ENCODE data around the gene MICALL1. TPM values are rescaled to one million over a fixed set of nuclear protein-coding genes. Genes with fewer than 3 reads are reported as not detected.

MICALL1 gene, protein sequence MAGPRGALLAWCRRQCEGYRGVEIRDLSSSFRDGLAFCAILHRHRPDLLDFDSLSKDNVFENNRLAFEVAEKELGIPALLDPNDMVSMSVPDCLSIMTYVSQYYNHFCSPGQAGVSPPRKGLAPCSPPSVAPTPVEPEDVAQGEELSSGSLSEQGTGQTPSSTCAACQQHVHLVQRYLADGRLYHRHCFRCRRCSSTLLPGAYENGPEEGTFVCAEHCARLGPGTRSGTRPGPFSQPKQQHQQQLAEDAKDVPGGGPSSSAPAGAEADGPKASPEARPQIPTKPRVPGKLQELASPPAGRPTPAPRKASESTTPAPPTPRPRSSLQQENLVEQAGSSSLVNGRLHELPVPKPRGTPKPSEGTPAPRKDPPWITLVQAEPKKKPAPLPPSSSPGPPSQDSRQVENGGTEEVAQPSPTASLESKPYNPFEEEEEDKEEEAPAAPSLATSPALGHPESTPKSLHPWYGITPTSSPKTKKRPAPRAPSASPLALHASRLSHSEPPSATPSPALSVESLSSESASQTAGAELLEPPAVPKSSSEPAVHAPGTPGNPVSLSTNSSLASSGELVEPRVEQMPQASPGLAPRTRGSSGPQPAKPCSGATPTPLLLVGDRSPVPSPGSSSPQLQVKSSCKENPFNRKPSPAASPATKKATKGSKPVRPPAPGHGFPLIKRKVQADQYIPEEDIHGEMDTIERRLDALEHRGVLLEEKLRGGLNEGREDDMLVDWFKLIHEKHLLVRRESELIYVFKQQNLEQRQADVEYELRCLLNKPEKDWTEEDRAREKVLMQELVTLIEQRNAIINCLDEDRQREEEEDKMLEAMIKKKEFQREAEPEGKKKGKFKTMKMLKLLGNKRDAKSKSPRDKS
- total RNA-seq, result 16.7 and 27.3 TPM in 2 replicates

DNA sequence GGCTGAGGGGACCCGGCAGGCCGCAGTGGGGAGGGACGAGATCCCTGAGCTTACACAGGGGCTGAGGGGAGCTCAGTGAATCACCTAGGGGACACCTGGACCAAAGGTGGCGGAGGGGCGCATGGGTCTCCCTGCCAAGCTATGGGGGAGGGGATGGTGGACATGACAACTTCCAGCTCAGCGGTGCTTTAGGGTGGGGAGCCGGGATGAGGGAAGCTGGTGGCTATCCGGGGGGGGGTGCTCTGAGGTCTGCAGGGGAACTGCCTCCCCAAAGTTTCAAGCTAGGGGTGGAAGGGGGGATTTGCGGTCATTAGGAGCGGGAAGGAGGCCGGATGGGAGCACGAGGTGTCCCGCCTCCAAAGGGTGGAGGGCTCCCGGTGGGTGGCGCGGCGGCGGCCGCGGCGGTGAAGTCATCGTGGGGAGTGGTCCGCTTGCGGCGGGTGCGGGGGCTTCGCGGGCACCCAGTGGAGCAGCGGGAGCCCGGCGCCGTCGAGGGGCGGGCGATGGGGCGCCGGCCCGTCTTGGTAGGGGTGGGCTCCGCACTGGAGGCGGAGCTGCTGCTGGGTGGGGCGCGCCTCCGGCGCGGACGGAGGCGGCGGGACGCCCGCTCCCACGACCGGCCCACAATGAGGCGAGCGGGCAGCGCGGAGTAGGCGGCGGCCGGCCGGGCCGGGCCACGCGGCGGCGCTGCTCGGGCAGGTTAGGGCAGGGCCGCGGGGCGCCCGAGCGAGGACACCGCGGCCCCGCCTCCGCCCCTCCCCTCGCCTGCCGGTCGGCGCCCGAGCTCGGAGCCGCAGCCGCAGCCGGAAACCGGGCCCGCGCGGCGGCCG lies at the start of gene MICALL1:
Gene MICALL1, plus strand, starts transcription at position 764 of the 830 bp plus-strand sequence. CDS start 126 bp downstream, outside the sequence.

DNA sequence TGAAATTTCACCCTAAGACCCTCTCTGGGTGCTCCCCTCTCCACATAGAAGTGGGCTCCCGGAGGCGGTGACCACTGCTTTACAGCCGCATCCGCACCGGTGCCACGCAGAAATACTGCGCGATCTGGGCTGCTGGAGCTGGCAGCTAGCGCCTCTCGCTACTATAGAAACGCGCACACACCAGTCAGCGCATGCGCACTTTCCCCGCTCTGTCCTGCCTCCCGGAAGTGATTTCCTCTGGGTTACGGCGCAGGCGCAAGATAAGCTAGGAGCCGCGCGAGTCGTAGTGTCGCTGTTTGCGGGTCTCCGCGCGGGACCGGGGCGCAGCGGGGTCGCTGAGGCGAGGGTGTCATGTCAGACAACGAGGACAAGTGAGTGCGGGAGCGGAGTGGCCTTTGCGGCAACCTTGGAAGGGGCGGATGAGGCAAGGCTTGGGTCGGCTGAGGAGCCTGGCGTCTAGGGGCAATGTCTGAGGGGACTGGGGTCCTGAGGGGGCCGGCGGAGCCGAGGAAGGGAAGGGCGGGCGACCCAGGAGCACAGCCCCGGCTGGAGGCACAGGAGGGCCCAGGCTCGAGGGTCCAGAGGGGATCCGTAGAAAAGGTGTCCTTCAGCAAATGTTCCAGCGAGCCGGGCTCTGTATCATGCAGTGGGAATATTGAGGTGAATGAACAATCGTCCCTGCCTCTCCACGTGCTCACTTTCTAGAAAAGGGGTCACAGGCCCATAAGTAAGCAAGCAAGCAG lies 47.5 kb downstream of the MICALL1 start, which contains the start of the genes C22orf23 and POLR2F:
Gene C22orf23, minus strand, starts transcription at position 165 of the 743 bp plus-strand sequence. CDS start 452 bp downstream, outside the sequence.
Gene POLR2F, plus strand, starts transcription at position 263 of the 743 bp plus-strand sequence. Its CDS starts 89 bp downstream, at position 352.

DNA sequence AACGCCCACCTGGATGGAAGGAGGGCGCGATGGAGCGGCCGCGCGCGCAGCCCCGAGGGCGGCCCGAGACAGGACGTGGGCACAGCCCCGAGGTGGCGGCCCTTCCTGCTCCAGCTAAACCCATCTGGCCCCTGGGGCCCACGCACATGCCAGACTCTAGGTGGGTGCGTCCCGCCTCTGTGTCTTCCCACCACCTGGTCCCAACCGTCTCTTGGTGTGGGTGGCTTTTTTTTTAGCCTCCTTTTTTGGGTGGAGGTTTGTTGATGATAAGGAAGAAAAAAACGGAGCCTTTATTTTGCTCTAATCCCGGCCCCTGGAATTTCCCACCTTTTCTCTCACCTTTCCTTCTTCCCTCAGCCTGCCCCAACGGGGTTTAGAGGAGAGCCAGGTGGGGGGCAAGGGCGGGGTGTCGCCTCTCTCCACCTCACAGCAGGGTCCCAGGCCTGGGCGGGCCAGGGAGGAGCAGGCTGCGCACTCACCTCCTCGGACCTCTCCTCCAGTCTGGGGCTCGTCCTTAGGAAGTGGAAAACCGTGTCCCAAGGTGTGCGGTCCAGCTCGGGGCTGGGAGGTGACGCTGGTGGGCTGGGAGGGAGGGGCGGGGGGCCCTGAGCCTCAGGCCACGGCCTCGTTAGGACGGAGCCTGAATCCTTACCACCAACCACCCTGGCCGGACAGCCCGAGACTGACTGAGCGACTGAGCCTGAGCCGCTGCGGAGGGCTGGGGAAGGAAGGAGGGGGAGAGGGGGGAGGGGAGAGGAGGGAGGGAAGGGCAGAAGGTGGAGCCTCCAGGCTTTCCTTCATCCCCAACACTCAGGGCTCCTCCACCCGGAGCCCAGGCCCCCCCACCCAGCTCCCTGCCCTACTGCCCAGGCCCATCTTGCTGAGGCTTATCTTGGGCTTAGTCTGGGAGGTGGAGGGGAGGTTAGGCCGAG lies 78.0 kb downstream of the MICALL1 start, which contains the start of gene SOX10:
Gene SOX10, minus strand, starts transcription at position 696 of the 932 bp plus-strand sequence. CDS start 771 bp downstream, outside the sequence.

Other genes with a start within 250 kb of the MICALL1 start
- 6.4 and 9.1 TPM in 2 replicates for gene PDXP, start 247.6 kb upstream of the MICALL1 start, total RNA-seq
- 5,552 and 9,643 TPM in 2 replicates for gene LGALS1, start 230.7 kb upstream of the MICALL1 start, total RNA-seq
- 16.0 and 29.7 TPM in 2 replicates for gene NOL12, start 220.0 kb upstream of the MICALL1 start, total RNA-seq
- 296 and 339 TPM in 2 replicates for gene TRIOBP, start 209.2 kb upstream of the MICALL1 start, total RNA-seq
- gene GCAT, start 98.4 kb upstream of the MICALL1 start, total RNA-seq, result 27.5 and 27.6 TPM in 2 replicates
- gene GALR3, start 82.9 kb upstream of the MICALL1 start, total RNA-seq, result not detected in 2 replicates
- gene ANKRD54, start 62.0 kb upstream of the MICALL1 start, total RNA-seq, result 25.0 and 36.7 TPM in 2 replicates
- 313 and 409 TPM in 2 replicates for gene EIF3L, start 56.9 kb upstream of the MICALL1 start, total RNA-seq
- 0.29 and 0.50 TPM in 2 replicates for gene C22orf23, start 47.3 kb downstream of the MICALL1 start, total RNA-seq
- gene POLR2F, start 47.4 kb downstream of the MICALL1 start, total RNA-seq, result 36.9 and 37.4 TPM in 2 replicates
- gene SOX10, start 78.3 kb downstream of the MICALL1 start, total RNA-seq, result not detected in 2 replicates
- 9.4 and 9.6 TPM in 2 replicates for gene PICK1, start 151.1 kb downstream of the MICALL1 start, total RNA-seq
- 0.17 TPM in 1 of 2 replicates, not detected in the other for gene SLC16A8, start 177.9 kb downstream of the MICALL1 start, total RNA-seq
- 1.3 and 2.6 TPM in 2 replicates for gene BAIAP2L2, start 204.4 kb downstream of the MICALL1 start, total RNA-seq